ENCODE results near the gene NACC2.

DNA sequence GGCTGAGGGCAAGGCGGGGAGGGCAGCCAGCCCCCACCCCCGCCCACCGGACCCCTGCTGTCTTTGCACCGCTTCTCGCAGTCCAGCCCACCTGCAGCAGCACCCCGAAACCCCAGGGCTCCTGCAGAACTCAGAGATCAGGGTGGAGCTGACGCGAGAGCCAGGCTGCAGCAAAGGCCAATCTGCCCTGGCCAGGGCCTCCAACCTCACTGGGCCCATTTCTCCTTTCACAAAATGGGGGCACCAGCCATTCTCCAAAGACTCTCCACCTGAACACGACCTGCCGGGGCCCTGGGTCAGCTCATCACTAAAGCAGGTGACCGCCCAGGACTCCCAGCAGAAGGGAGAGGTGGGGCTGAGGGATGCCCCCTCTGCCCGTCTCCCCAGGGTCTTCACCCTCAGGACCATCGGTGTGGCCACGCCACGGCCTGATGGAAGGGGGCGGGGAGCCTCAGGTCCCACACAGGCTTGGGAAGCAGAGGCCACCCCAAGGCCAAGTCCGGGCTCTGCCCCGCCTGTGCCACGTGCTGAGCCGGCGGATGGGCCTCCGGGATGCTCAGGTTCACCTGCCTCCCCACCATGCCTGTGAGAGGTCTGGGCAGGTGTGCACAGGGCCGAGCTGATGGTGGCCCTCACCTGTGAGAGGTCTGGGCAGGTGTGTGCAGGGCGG, 13.1 kb downstream of the NACC2 start:
- TF ChIP-seq EZH2 (IDR thresholded peaks at IDR 0.05; ENCODE audit: low read depth, unreplicated experiment) (no peak), CREB1 (CRISPR knock-in tag; IDR thresholded peaks at IDR 0.05; ENCODE audit: low read depth) (no peak), STAT1 (IDR thresholded peaks at IDR 0.05; ENCODE audit: unreplicated experiment) (no peak), POLR2AphosphoS5 (IDR thresholded peaks at IDR 0.05; ENCODE audit: low read depth) (no peak), EZH2phosphoT487 (IDR thresholded peaks at IDR 0.05; ENCODE audit: unreplicated experiment) (no peak), ZNF114 (CRISPR knock-in tag; IDR thresholded peaks at IDR 0.05) (no peak)
- TF ChIP-seq, protein P1, sequence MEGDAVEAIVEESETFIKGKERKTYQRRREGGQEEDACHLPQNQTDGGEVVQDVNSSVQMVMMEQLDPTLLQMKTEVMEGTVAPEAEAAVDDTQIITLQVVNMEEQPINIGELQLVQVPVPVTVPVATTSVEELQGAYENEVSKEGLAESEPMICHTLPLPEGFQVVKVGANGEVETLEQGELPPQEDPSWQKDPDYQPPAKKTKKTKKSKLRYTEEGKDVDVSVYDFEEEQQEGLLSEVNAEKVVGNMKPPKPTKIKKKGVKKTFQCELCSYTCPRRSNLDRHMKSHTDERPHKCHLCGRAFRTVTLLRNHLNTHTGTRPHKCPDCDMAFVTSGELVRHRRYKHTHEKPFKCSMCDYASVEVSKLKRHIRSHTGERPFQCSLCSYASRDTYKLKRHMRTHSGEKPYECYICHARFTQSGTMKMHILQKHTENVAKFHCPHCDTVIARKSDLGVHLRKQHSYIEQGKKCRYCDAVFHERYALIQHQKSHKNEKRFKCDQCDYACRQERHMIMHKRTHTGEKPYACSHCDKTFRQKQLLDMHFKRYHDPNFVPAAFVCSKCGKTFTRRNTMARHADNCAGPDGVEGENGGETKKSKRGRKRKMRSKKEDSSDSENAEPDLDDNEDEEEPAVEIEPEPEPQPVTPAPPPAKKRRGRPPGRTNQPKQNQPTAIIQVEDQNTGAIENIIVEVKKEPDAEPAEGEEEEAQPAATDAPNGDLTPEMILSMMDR (conservative IDR thresholded peaks at IDR 0.05; ENCODE audit: low read depth in 2 of 2) = no peak
- TF ChIP-seq, protein P2, sequence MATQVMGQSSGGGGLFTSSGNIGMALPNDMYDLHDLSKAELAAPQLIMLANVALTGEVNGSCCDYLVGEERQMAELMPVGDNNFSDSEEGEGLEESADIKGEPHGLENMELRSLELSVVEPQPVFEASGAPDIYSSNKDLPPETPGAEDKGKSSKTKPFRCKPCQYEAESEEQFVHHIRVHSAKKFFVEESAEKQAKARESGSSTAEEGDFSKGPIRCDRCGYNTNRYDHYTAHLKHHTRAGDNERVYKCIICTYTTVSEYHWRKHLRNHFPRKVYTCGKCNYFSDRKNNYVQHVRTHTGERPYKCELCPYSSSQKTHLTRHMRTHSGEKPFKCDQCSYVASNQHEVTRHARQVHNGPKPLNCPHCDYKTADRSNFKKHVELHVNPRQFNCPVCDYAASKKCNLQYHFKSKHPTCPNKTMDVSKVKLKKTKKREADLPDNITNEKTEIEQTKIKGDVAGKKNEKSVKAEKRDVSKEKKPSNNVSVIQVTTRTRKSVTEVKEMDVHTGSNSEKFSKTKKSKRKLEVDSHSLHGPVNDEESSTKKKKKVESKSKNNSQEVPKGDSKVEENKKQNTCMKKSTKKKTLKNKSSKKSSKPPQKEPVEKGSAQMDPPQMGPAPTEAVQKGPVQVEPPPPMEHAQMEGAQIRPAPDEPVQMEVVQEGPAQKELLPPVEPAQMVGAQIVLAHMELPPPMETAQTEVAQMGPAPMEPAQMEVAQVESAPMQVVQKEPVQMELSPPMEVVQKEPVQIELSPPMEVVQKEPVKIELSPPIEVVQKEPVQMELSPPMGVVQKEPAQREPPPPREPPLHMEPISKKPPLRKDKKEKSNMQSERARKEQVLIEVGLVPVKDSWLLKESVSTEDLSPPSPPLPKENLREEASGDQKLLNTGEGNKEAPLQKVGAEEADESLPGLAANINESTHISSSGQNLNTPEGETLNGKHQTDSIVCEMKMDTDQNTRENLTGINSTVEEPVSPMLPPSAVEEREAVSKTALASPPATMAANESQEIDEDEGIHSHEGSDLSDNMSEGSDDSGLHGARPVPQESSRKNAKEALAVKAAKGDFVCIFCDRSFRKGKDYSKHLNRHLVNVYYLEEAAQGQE (IDR thresholded peaks at IDR 0.05; ENCODE audit: unreplicated experiment) = no peak
- TF ChIP-seq, protein P3, sequence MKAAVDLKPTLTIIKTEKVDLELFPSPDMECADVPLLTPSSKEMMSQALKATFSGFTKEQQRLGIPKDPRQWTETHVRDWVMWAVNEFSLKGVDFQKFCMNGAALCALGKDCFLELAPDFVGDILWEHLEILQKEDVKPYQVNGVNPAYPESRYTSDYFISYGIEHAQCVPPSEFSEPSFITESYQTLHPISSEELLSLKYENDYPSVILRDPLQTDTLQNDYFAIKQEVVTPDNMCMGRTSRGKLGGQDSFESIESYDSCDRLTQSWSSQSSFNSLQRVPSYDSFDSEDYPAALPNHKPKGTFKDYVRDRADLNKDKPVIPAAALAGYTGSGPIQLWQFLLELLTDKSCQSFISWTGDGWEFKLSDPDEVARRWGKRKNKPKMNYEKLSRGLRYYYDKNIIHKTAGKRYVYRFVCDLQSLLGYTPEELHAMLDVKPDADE (IDR thresholded peaks at IDR 0.05) = no peak
- TF ChIP-seq, protein P4, sequence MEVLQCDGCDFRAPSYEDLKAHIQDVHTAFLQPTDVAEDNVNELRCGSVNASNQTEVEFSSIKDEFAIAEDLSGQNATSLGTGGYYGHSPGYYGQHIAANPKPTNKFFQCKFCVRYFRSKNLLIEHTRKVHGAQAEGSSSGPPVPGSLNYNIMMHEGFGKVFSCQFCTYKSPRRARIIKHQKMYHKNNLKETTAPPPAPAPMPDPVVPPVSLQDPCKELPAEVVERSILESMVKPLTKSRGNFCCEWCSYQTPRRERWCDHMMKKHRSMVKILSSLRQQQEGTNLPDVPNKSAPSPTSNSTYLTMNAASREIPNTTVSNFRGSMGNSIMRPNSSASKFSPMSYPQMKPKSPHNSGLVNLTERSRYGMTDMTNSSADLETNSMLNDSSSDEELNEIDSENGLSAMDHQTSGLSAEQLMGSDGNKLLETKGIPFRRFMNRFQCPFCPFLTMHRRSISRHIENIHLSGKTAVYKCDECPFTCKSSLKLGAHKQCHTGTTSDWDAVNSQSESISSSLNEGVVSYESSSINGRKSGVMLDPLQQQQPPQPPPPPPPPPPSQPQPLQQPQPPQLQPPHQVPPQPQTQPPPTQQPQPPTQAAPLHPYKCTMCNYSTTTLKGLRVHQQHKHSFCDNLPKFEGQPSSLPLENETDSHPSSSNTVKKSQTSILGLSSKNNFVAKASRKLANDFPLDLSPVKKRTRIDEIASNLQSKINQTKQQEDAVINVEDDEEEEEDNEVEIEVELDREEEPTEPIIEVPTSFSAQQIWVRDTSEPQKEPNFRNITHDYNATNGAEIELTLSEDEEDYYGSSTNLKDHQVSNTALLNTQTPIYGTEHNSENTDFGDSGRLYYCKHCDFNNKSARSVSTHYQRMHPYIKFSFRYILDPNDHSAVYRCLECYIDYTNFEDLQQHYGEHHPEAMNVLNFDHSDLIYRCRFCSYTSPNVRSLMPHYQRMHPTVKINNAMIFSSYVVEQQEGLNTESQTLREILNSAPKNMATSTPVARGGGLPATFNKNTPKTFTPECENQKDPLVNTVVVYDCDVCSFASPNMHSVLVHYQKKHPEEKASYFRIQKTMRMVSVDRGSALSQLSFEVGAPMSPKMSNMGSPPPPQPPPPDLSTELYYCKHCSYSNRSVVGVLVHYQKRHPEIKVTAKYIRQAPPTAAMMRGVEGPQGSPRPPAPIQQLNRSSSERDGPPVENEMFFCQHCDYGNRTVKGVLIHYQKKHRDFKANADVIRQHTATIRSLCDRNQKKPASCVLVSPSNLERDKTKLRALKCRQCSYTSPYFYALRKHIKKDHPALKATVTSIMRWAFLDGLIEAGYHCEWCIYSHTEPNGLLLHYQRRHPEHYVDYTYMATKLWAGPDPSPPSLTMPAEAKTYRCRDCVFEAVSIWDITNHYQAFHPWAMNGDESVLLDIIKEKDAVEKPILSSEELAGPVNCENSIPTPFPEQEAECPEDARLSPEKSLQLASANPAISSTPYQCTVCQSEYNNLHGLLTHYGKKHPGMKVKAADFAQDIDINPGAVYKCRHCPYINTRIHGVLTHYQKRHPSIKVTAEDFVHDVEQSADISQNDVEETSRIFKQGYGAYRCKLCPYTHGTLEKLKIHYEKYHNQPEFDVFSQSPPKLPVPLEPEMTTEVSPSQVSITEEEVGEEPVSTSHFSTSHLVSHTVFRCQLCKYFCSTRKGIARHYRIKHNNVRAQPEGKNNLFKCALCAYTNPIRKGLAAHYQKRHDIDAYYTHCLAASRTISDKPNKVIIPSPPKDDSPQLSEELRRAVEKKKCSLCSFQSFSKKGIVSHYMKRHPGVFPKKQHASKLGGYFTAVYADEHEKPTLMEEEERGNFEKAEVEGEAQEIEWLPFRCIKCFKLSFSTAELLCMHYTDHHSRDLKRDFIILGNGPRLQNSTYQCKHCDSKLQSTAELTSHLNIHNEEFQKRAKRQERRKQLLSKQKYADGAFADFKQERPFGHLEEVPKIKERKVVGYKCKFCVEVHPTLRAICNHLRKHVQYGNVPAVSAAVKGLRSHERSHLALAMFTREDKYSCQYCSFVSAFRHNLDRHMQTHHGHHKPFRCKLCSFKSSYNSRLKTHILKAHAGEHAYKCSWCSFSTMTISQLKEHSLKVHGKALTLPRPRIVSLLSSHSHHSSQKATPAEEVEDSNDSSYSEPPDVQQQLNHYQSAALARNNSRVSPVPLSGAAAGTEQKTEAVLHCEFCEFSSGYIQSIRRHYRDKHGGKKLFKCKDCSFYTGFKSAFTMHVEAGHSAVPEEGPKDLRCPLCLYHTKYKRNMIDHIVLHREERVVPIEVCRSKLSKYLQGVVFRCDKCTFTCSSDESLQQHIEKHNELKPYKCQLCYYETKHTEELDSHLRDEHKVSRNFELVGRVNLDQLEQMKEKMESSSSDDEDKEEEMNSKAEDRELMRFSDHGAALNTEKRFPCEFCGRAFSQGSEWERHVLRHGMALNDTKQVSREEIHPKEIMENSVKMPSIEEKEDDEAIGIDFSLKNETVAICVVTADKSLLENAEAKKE (CRISPR knock-in tag; IDR thresholded peaks at IDR 0.05) = no peak
